SU-DHL-6 (cell line): ENCODE measurements around the gene DAPL1.

ENCODE experiments used
- CTCF ChIP-seq: fragments of 200-600 bp; sonication (generic); IDR thresholded peaks from one replicate; pipeline ENCODE4 v1.5.1; 2017; ENCODE audit warnings: antibody characterized with exemption, mild to moderate bottlenecking, low read length, moderate library complexity; ENCODE audit not compliant: insufficient read depth, poor library complexity, severe bottlenecking
- EZH2phosphoT487 ChIP-seq: fragments of 200-600 bp; sonication (generic), shearing (Covaris generic); conservative IDR thresholded peaks from 2 replicates; pipeline ENCODE4 v1.6.1; 2018; ENCODE audit warnings: mild to moderate bottlenecking, antibody characterized with exemption, low read length, moderate library complexity, mixed read lengths

GRCh38 chr2:158756976-158757375, 38.1 kb upstream of the DAPL1 start:
- no peak for TF ChIP-seq CTCF
- no peak for TF ChIP-seq EZH2phosphoT487
